NB4 (cell line): ENCODE results near the gene SGIP1.

Source experiments
- CTCF ChIP-seq: IDR thresholded peaks from one replicate; pipeline ENCODE4 v1.5.1; 2012; ENCODE audit warnings: low read depth, low read length
- MAX ChIP-seq: IDR thresholded peaks from 2 replicates; pipeline ENCODE4 v1.6.1; 2011; ENCODE audit warnings: low read depth, low read length
- MYC ChIP-seq: IDR thresholded peaks from 2 replicates; pipeline ENCODE4 v1.6.1; 2011; ENCODE audit warnings: low read depth, low read length
- POLR2A ChIP-seq: IDR thresholded peaks from 2 replicates; pipeline ENCODE4 v1.6.1; 2011; ENCODE audit warnings: mild to moderate bottlenecking; ENCODE audit not compliant: insufficient read length; ENCODE audit errors: extremely low read depth

- no peak for TF ChIP-seq POLR2A
- TF ChIP-seq CTCF = no peak
- TF ChIP-seq MAX = no peak
- TF ChIP-seq MYC = no peak
These were observed 203.9 kb downstream of the SGIP1 start for GRCh38 chr1:66737836-66738235.
